Calu3 (cell line): ENCODE data around the gene GPR42. TPM values are rescaled to one million over a fixed set of nuclear protein-coding genes. Genes with fewer than 3 reads are reported as not detected.

ENCODE experiments used
- BruUV-seq: library from RNA; stranded (reverse); fragments of 400-500 nt; replicated peaks from 2 replicates; lab custom pipeline; 2021; lab: Mats Ljungman, UMichigan
- CTCF ChIA-PET: fragments of 300-600 bp; sonication (Branson Sonifier 250); formaldehyde crosslinking; loops from one replicate; lab custom pipeline; 2022; ENCODE audit warnings: antibody characterized with exemption; lab: Charles Lee
- DNase-seq: peaks from one replicate; pipeline ENCODE4 v3.0.0; 2022
- H3K27ac Mint-ChIP-seq: one replicate; pipeline ENCODE4 v1.8.0; 2022; ENCODE audit warnings: mixed read lengths; ENCODE audit not compliant: unreplicated experiment
- H3K27me3 Mint-ChIP-seq: one replicate; pipeline ENCODE4 v1.8.0; 2022; ENCODE audit warnings: mixed read lengths; ENCODE audit not compliant: unreplicated experiment
- H3K36me3 Mint-ChIP-seq: one replicate; pipeline ENCODE4 v1.8.0; 2022; ENCODE audit warnings: mild to moderate bottlenecking, moderate library complexity, mixed read lengths; ENCODE audit not compliant: insufficient read depth, unreplicated experiment
- H3K4me1 Mint-ChIP-seq: one replicate; pipeline ENCODE4 v1.8.0; 2022; ENCODE audit warnings: mild to moderate bottlenecking, low read depth, mixed read lengths; ENCODE audit not compliant: unreplicated experiment
- H3K4me3 Mint-ChIP-seq: one replicate; pipeline ENCODE4 v1.8.0; 2022; ENCODE audit warnings: mild to moderate bottlenecking, low read depth, moderate library complexity, mixed read lengths; ENCODE audit not compliant: unreplicated experiment
- H3K9me3 Mint-ChIP-seq: one replicate; pipeline ENCODE4 v1.8.0; 2022; ENCODE audit warnings: low read depth, mixed read lengths; ENCODE audit not compliant: unreplicated experiment
- CTCF ChIP-seq: fragments of 200-600 bp; IDR thresholded peaks from one replicate; pipeline ENCODE4 v1.8.0; 2022; ENCODE audit warnings: antibody characterized with exemption; ENCODE audit not compliant: unreplicated experiment
- intact Hi-C: fragments of 100-400 bp; cut with micrococcal nuclease; formaldehyde crosslinking; loops from one replicate; pipeline ENCODE4 v1.10.0; 2022; ENCODE audit not compliant: unreplicated experiment
- total RNA-seq: library from RNA; stranded (reverse); gene quantifications from 2 replicates; pipeline ENCODE4 v1.2.3, GENCODE V29; 2022

The GPR42 gene
- total RNA-seq, 1 experiment from 2014 or later: not detected

- CTCF ChIA-PET: interaction anchor here (0.6 kb wide), 1 partner anchor 243 kb away, joined by 4 read pairs; no protein-coding TSS in a partner anchor
- H3K27me3 Mint-ChIP-seq: peaks cover 30% of the 10 kb centered on the region
- BruUV-seq: no TSS peak
- no peaks in the 10 kb centered on the region for H3K9me3 Mint-ChIP-seq
- no peaks in the 10 kb centered on the region for H3K36me3 Mint-ChIP-seq
- no peaks in the 10 kb centered on the region for H3K4me1 Mint-ChIP-seq
- no peak overlapping the region for H3K4me3 Mint-ChIP-seq
- intact Hi-C loops: no loop called here
- H3K27ac Mint-ChIP-seq: no peak overlapping the region
- TF ChIP-seq CTCF: no peak
- DNase-seq: no peak
Measured at GRCh38 chr19:35337984-35338296, 32.9 kb upstream of the GPR42 start.

- CTCF ChIA-PET: interaction anchor here (0.6 kb wide), 1 partner anchor 343 kb away, joined by 5 read pairs; no protein-coding TSS in a partner anchor
- intact Hi-C loops: no loop called here
- no peak for TF ChIP-seq CTCF
- DNase-seq: no peak
- H3K36me3 Mint-ChIP-seq: no peaks in the 10 kb centered on the region
- no peaks in the 10 kb centered on the region for H3K4me1 Mint-ChIP-seq
- H3K27me3 Mint-ChIP-seq: peaks cover 32% of the 10 kb centered on the region
- H3K4me3 Mint-ChIP-seq: no peak overlapping the region
- H3K27ac Mint-ChIP-seq: no peak overlapping the region
- no peaks in the 10 kb centered on the region for H3K9me3 Mint-ChIP-seq
- no TSS peak for BruUV-seq
Measured at GRCh38 chr19:35340431-35340830, 30.4 kb upstream of the GPR42 start.

GRCh38 chr19:35341006-35341405, 29.9 kb upstream of the GPR42 start:
- Mint-ChIP-seq H3K27ac (no peak overlapping the region), H3K9me3 (no peaks in the 10 kb centered on the region), H3K27me3 (peaks cover 35% of the 10 kb centered on the region), H3K4me3 (no peak overlapping the region), H3K36me3 (no peaks in the 10 kb centered on the region), H3K4me1 (no peaks in the 10 kb centered on the region)
- CTCF ChIA-PET: no interaction called here
- TF ChIP-seq CTCF: no peak
- BruUV-seq: no TSS peak
- intact Hi-C loops: no loop called here
- DNase-seq: no peak

- no TSS peak for BruUV-seq
- no peak for TF ChIP-seq CTCF
- intact Hi-C loops: no loop called here
- Mint-ChIP-seq H3K27me3 (peaks cover 42% of the 10 kb centered on the region), H3K27ac (no peak overlapping the region), H3K36me3 (no peaks in the 10 kb centered on the region), H3K9me3 (no peaks in the 10 kb centered on the region), H3K4me3 (no peak overlapping the region), H3K4me1 (no peaks in the 10 kb centered on the region)
- no peak for DNase-seq
- CTCF ChIA-PET: no interaction called here
Measured at GRCh38 chr19:35341565-35342225, 29.2 kb upstream of the GPR42 start.
